Thoracic aorta (tissue), 2 donors: ENCODE measurements around the gene CD300LG. TPM values are rescaled to one million over a fixed set of nuclear protein-coding genes. Genes with fewer than 3 reads are reported as not detected.
"Not testable (repeated sequence)": the region's sequence is repeated elsewhere in the genome, so short reads cannot be mapped to it uniquely, and the experiment has no call there.

Experiments used
- ATAC-seq: fragments of 150-250 bp; one replicate; pipeline ENCODE4 v1.8.0; 2017; ENCODE audit warnings: low read depth; ENCODE audit not compliant: insufficient number of reproducible peaks, low FRiP score
- DNase-seq: peaks from one replicate; pipeline ENCODE4 v3.0.0-alpha.2; 2020; ENCODE audit warnings: low spot score
- H3K27ac ChIP-seq, 2 donors: fragments of 200-600 bp; sonication (generic); 1 replicate in 1 of 2; 2 replicates in 1 of 2; pipeline ENCODE4 v1.5.1; 2016; ENCODE audit warnings: mild to moderate bottlenecking in 2 of 2, moderate library complexity in 2 of 2
- H3K27me3 ChIP-seq: fragments of 200-600 bp; sonication (generic); replicated peaks from 2 replicates; pipeline ENCODE4 v1.6.0; 2016; ENCODE audit warnings: mild to moderate bottlenecking; ENCODE audit not compliant: insufficient read depth
- H3K36me3 ChIP-seq: fragments of 200-600 bp; sonication (generic); one replicate; pipeline ENCODE4 v1.5.1; 2016
- H3K4me1 ChIP-seq, 2 donors: fragments of 200-600 bp; sonication (generic); 1 replicate in 1 of 2; 2 replicates in 1 of 2; pipeline versions ENCODE4 v1.5.1 to v1.6.0; 2016; ENCODE audit warnings: low read depth in 2 of 2, mild to moderate bottlenecking in 1 of 2; ENCODE audit not compliant: control insufficient read depth in 1 of 2
- H3K4me3 ChIP-seq: fragments of 200-600 bp; sonication (generic); 2 replicates; pipeline ENCODE4 v1.5.1; 2016; ENCODE audit warnings: mild to moderate bottlenecking
- H3K9me3 ChIP-seq: fragments of 200-600 bp; sonication (generic); 2 replicates; pipeline ENCODE4 v1.5.1; 2016
- CTCF ChIP-seq: fragments of 200-600 bp; sonication (generic); IDR thresholded peaks from one replicate; pipeline ENCODE4 v1.5.1; 2019; ENCODE audit warnings: antibody characterized with exemption
- total RNA-seq, 2 donors: library from RNA; depleted of rRNA; stranded (reverse); fragments of >200 nt; gene quantifications; one replicate each; pipeline versions ENCODE4 v1.1.0 to v1.2.3, GENCODE V29; 2016

The CD300LG gene
- total RNA-seq, 2 donors from 2014 or later, result 0.35 to 3.2 TPM

- H3K4me1 ChIP-seq, result peaks cover 15 to 32% of the 10 kb centered on the region in 2 donors
- no peaks in the 10 kb centered on the region for H3K36me3 ChIP-seq
- no peak for ATAC-seq
- H3K4me3 ChIP-seq, result peak overlapping the region; percentile 26
- peak overlapping the region; percentile 56 to 60 for H3K27ac ChIP-seq
- H3K9me3 ChIP-seq, result no peaks in the 10 kb centered on the region
- DNase-seq, result no peak
- peak; percentile 11 for TF ChIP-seq CTCF
- H3K27me3 ChIP-seq, result no peaks in the 10 kb centered on the region
These were observed 6.2 kb upstream of the CD300LG start for GRCh38 chr17:43840814-43841213.

GRCh38 chr17:43841282-43841681 is 5.7 kb upstream of the CD300LG start:
- no peaks in the 10 kb centered on the region for H3K27me3 ChIP-seq
- no peaks in the 10 kb centered on the region for H3K36me3 ChIP-seq
- ATAC-seq (no peak), DNase-seq (no peak)
- peak overlapping the region; percentile 56 to 60 for H3K27ac ChIP-seq
- H3K4me3 ChIP-seq, result peak overlapping the region; percentile 26
- no peaks in the 10 kb centered on the region for H3K9me3 ChIP-seq
- peaks cover 18 to 36% of the 10 kb centered on the region in 2 donors for H3K4me1 ChIP-seq
- TF ChIP-seq CTCF, result no peak

GRCh38 chr17:43842091-43842974 is 4.6 kb upstream of the CD300LG start:
- not testable (repeated sequence) for H3K27ac ChIP-seq, ATAC-seq, H3K36me3 ChIP-seq, DNase-seq, H3K9me3 ChIP-seq, H3K27me3 ChIP-seq
- Histone ChIP-seq H3K4me1 (peaks cover 18 to 39% of the 10 kb centered on the region in 2 donors), H3K4me3 (peak overlapping the region; percentile 26)

GRCh38 chr17:43842975-43843325 is 4.0 kb upstream of the CD300LG start:
- no peaks in the 10 kb centered on the region for H3K9me3 ChIP-seq
- ATAC-seq (no peak), DNase-seq (no peak)
- no peaks in the 10 kb centered on the region for H3K36me3 ChIP-seq
- H3K27me3 ChIP-seq, result no peaks in the 10 kb centered on the region
- peaks cover 18 to 39% of the 10 kb centered on the region in 2 donors for H3K4me1 ChIP-seq
- H3K4me3 ChIP-seq, result no peak overlapping the region
- TF ChIP-seq CTCF, result no peak
- H3K27ac ChIP-seq, result no peak overlapping the region

GRCh38 chr17:43844241-43844640 is 2.7 kb upstream of the CD300LG start:
- DNase-seq (no peak), ATAC-seq (no peak)
- Histone ChIP-seq H3K27ac (no peak overlapping the region), H3K36me3 (no peaks in the 10 kb centered on the region), H3K4me3 (no peak overlapping the region), H3K27me3 (no peaks in the 10 kb centered on the region), H3K4me1 (peaks cover 18 to 39% of the 10 kb centered on the region in 2 donors), H3K9me3 (no peaks in the 10 kb centered on the region)
- TF ChIP-seq CTCF, result no peak
